ENCODE results near the gene DNAH9.
A peak's percentile ranks its signal among the peaks of the same experiment; 100 is the strongest.

Gene DNAH9

DNA sequence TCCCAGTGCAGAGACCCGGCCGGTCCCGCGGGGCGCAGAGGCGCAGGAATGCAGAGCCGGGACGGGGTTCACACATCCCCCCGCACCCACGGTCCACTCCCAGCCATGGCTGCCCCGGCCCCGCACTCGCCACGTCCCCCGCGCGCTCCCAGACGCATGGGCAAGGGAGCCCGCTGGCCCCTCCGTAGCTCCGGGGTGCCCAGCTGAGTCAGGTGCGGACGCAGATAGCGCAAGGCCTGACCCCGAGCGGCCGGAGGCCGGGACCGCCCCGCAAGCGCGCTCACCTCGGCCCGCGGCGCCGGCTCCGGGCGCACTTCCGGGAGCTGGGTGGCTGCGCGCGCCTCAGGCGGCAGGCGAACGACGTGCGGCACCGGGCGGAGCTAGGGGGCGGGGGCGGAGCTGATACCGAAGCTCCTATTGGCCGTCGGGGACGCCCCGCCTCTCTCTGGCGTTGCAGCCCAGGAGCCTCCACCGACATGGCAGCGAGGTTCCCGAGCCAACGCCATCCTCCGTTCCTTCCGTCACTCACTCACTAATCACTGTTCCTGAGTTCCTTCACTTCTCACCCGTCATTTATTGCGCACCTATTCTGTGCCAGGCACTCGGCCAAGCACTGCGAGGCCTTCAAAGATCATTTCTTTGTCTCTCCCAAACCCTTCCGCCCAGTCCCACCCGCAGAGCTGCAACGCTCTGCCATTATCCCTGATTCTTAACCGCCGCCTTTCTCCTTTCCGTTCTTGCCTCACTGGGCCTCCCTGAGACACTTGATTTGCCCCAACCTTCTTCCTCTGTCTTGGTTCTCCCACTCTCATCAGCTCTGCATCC is 399.1 kb downstream of the DNAH9 start, which contains the start of gene ZNF18:
Gene ZNF18, minus strand, starts transcription at position 329 of the 825 bp plus-strand sequence. CDS start 4,646 bp downstream, outside the sequence.
- peak; percentile 73 for DNase-seq

DNA sequence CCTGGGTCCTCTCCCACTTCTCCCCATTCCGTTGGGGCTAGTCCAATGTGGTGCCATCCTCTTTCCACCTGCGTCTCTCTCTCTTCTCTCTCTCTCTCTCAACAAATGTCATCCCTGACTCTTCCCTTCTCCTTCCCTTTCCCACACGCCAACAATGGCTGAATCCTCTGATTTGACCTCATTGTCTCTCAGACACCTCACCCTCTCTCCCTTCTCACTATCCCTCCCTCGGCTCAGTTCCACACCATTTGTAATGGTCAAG is 399.6 kb downstream of the DNAH9 start:
- DNase-seq = no peak

DNA sequence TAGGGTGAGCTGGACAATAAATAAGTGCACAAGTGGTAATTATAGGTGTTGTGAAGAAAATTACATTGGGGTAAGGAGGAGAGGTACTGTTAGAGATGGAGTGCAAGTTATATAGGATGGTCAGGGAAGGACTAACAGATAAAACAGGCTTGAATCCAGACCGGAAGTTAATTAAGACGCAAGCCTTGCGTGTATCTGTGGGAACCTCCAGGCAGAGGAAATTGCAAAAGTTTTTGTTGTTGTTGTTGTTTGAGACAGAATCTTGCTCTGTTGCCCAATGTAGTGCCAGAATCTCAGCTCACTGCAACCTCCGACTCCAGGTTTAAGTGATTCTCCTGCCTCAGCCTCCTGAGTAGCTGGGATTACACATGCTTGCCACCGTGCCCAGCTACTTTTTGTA is 401.4 kb downstream of the DNAH9 start:
- no peak for DNase-seq

DNA sequence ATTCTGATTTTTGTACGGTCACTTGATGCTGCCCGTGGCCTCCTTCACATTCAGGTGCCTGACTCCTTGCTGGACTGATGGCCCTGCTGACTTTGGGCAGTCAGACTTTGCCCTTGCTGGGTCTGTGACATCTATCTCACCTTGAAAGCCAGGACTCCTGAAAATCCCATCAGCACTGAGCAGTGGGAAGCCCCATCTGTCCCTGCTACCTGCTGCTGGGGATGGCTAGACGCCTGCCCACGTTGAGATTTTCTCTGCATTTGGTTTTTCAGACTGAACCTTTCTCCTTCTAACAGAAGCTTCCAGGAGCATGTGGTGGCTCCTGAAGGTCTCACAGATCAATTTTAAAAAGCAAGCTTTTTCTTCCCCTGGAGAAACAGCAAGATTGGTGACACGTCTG is 409.2 kb downstream of the DNAH9 start:
- no peak for DNase-seq

Measured in NCI-H446 treated with DMSO at 0.1 percent for 48 hours (cell line).